Liver (tissue), 3 donors: ENCODE results near the gene KSR2.

Experiments used
- CTCF ChIP-seq: fragments of 150-350 bp; IDR thresholded peaks from 2 replicates; pipeline ENCODE4 v1.5.1; 2017; ENCODE audit warnings: improper control_type of control experiment, low read depth, low read length; ENCODE audit not compliant: missing input control
- EGR1 ChIP-seq, 2 donors: IDR thresholded peaks; 2 replicates each; pipeline ENCODE4 v1.6.1; 2016 to 2018; ENCODE audit warnings: antibody characterized with exemption in 2 of 2, low read depth in 2 of 2
- FOXA1 ChIP-seq: IDR thresholded peaks from 2 replicates; pipeline ENCODE4 v1.6.1; 2016; ENCODE audit warnings: antibody characterized with exemption
- GABPA ChIP-seq, 2 donors: IDR thresholded peaks in 1 of 2; conservative IDR thresholded peaks in 1 of 2; 2 replicates each; pipeline ENCODE4 v1.6.1; 2016; ENCODE audit warnings: antibody characterized with exemption in 2 of 2, mild to moderate bottlenecking in 1 of 2, moderate library complexity in 1 of 2
- JUND ChIP-seq, 2 donors: IDR thresholded peaks; 2 replicates each; pipeline ENCODE4 v1.6.1; 2016; ENCODE audit warnings: antibody characterized with exemption in 2 of 2
- MAX ChIP-seq: IDR thresholded peaks from 2 replicates; pipeline ENCODE4 v1.6.1; 2016; ENCODE audit warnings: antibody characterized with exemption
- RAD21 ChIP-seq, 2 donors: IDR thresholded peaks; 2 replicates each; pipeline ENCODE4 v1.6.1; 2016; ENCODE audit warnings: antibody characterized with exemption in 2 of 2, mild to moderate bottlenecking in 2 of 2
- REST ChIP-seq: IDR thresholded peaks from 2 replicates; pipeline ENCODE4 v1.6.1; 2016; ENCODE audit warnings: antibody characterized with exemption, mild to moderate bottlenecking
- SP1 ChIP-seq: IDR thresholded peaks from 2 replicates; pipeline ENCODE4 v1.6.1; 2018; ENCODE audit warnings: antibody characterized with exemption, mild to moderate bottlenecking
- ZBTB33 ChIP-seq: IDR thresholded peaks from 2 replicates; pipeline ENCODE4 v1.6.1; 2016; ENCODE audit warnings: antibody characterized with exemption
- donor health status: healthy.
- donor health status: healthy.

DNA sequence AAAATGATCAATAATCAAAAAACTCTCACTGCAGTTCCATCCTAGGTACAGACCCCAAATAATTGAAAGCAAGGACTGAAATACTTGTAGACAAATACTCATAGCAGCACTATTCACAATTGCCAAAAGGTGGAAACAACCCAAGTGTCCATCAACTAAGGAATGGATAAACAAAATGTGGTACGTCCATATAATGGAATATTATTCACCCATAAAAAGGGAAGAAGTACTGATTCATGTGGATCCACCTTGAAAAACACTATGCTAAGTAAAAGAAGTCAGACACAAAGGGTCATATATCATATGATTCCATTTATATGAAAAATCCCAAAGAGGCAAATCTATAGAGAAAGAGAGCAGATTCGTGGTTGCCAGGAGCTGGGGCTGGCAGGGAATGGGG lies 202.8 kb downstream of the KSR2 start:
- no peak for TF ChIP-seq CTCF
- TF ChIP-seq SP1, result no peak
- TF ChIP-seq RAD21 (IDR thresholded peaks at IDR 0.05), result no peak
- TF ChIP-seq REST, result no peak
- TF ChIP-seq FOXA1, result no peak
- TF ChIP-seq GABPA (IDR thresholded peaks at IDR 0.05 in 1 of 2, conservative IDR thresholded peaks at IDR 0.05 in 1 of 2), result no peak
- TF ChIP-seq MAX, result no peak
- no peak for TF ChIP-seq JUND (IDR thresholded peaks at IDR 0.05)
- TF ChIP-seq EGR1 (IDR thresholded peaks at IDR 0.05; ENCODE audit: low read depth in 2 of 2), result no peak
- no peak for TF ChIP-seq ZBTB33
